ENCODE data around the gene SKI. TPM values are rescaled to one million over a fixed set of nuclear protein-coding genes. Genes with fewer than 3 reads are reported as not detected.

The SKI gene
- total RNA-seq, result 10 to 100 TPM; 22.1 to 33.8 (median 26.7) TPM

GRCh38 chr1:2228157-2228594 is at the start of gene SKI:
TSS of gene SKI (plus strand) at chr1:2228319. CDS start at chr1:2228767, 448 bp downstream.
- intact Hi-C loops (cut with DNase I; ENCODE audit: low total_unique reads), result no loop called here
- TF ChIP-seq, protein P1, sequence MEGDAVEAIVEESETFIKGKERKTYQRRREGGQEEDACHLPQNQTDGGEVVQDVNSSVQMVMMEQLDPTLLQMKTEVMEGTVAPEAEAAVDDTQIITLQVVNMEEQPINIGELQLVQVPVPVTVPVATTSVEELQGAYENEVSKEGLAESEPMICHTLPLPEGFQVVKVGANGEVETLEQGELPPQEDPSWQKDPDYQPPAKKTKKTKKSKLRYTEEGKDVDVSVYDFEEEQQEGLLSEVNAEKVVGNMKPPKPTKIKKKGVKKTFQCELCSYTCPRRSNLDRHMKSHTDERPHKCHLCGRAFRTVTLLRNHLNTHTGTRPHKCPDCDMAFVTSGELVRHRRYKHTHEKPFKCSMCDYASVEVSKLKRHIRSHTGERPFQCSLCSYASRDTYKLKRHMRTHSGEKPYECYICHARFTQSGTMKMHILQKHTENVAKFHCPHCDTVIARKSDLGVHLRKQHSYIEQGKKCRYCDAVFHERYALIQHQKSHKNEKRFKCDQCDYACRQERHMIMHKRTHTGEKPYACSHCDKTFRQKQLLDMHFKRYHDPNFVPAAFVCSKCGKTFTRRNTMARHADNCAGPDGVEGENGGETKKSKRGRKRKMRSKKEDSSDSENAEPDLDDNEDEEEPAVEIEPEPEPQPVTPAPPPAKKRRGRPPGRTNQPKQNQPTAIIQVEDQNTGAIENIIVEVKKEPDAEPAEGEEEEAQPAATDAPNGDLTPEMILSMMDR (IDR thresholded peaks at IDR 0.05), result no peak
- no peak for TF ChIP-seq POLR2A (IDR thresholded peaks at IDR 0.05)
- H3K27ac ChIP-seq, result peak within 1 kb of the TSS; percentile 98
- DNase-seq (ENCODE audit: low spot score in 2 of 2), result no peak
- no peaks in the 10 kb centered on the region for H3K36me3 ChIP-seq
- H3K9me3 ChIP-seq, result no peaks in the 10 kb centered on the region
- peaks cover 7 to 21% of the 10 kb centered on the region in 2 donors for H3K4me1 ChIP-seq
- no peaks in the 10 kb centered on the region for H3K27me3 ChIP-seq
- peak within 1 kb of the TSS; percentile 72 to 89 (median 75) for H3K4me3 ChIP-seq

DNA sequence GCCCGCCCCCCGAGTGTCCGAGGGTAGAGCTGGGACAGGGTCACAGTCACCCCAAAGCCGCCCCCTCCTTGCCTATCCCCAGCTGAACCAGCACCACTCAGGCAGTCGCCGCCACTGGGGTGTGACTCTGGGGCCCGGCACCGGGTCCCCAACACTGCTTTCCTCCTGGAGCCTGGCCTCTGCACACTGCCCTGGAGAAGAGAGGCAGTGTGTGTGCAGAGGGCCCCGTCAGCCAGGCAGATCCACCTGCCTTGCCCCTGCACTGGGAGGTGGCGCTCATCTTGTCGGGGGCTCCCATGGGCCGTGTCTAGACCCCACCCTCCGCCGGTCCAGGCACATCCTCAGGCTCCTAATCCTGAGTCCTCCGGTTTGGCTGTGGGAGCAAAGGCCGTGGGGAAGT is 49.2 kb upstream of the SKI start:
- Histone ChIP-seq H3K9me3 (no peaks in the 10 kb centered on the region), H3K4me3 (no peak overlapping the region), H3K4me1 (no peaks in the 10 kb centered on the region), H3K27me3 (no peaks in the 10 kb centered on the region), H3K36me3 (no peaks in the 10 kb centered on the region), H3K27ac (no peak overlapping the region)
- TF ChIP-seq, protein P1 (IDR thresholded peaks at IDR 0.05), result no peak
- TF ChIP-seq POLR2AphosphoS5 (IDR thresholded peaks at IDR 0.05) (no peak), POLR2A (IDR thresholded peaks at IDR 0.05) (no peak)
- no peak for DNase-seq (ENCODE audit: low spot score in 2 of 2)
- intact Hi-C loops (cut with DNase I; ENCODE audit: low total_unique reads), result no loop called here

- H3K27ac ChIP-seq, result no peak overlapping the region
- H3K36me3 ChIP-seq, result no peaks in the 10 kb centered on the region
- H3K4me1 ChIP-seq, result no peaks in the 10 kb centered on the region
- DNase-seq (ENCODE audit: low spot score in 2 of 2), result no peak
- no peaks in the 10 kb centered on the region for H3K27me3 ChIP-seq
- no peak overlapping the region for H3K4me3 ChIP-seq
- H3K9me3 ChIP-seq, result no peaks in the 10 kb centered on the region
- intact Hi-C loops (cut with DNase I; ENCODE audit: low total_unique reads), result no loop called here
- TF ChIP-seq POLR2AphosphoS5 (IDR thresholded peaks at IDR 0.05), result no peak
- TF ChIP-seq POLR2A (IDR thresholded peaks at IDR 0.05), result no peak
- TF ChIP-seq, protein P1 (IDR thresholded peaks at IDR 0.05), result no peak
Measured at GRCh38 chr1:2179283-2180013, 48.7 kb upstream of the SKI start.

DNA sequence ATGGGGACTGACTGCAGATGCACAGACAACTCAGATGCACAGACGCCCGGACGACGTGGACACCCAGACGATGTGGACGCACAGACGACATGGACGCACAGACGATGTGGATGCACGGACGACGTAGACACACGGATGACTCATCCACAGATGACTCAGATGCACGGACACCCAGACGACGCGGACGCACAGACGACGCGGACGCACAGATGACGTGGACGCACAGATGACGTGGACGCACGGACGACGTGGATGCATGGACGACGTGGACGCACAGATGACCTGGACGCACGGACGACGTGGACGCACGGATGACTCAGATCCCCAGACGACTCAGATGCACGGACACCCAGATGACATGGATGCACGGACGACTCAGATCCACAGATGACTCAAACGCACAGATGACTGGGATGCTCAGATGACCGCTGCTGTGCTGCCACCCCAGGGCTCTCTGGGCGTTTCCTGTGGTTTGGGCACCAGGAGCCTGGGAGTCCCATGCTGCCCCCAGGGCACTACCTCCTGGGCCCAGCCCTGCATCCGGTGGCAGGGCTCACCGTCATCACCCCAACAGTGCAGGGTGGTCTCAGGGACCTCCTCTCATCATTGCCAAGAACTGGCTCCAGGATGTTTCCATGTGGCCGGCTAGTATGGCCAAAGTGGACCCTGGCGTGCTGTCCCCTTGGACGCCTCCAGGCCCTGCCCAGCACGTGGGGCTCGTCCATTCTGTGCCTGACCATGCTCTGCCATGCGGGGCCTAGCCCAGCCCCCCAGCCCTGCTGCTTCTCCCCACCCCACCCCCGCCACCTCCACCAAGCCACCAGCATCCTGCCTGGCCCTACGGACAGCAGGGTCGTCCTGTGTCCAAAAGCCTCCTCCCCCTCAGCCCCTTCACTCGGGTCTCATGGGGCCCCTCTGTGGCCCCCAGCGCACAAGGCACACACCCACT is 47.5 kb upstream of the SKI start:
- intact Hi-C loops (cut with DNase I; ENCODE audit: low total_unique reads), result no loop called here
- DNase-seq (ENCODE audit: low spot score in 2 of 2), result no peak
- H3K27ac ChIP-seq, result no peak overlapping the region
- TF ChIP-seq POLR2AphosphoS5 (IDR thresholded peaks at IDR 0.05) (no peak), POLR2A (IDR thresholded peaks at IDR 0.05) (no peak)
- TF ChIP-seq, protein P1 (IDR thresholded peaks at IDR 0.05), result no peak
- H3K9me3 ChIP-seq, result no peaks in the 10 kb centered on the region
- no peaks in the 10 kb centered on the region for H3K36me3 ChIP-seq
- no peaks in the 10 kb centered on the region for H3K27me3 ChIP-seq
- H3K4me1 ChIP-seq, result no peaks in the 10 kb centered on the region
- H3K4me3 ChIP-seq, result no peak overlapping the region

DNA sequence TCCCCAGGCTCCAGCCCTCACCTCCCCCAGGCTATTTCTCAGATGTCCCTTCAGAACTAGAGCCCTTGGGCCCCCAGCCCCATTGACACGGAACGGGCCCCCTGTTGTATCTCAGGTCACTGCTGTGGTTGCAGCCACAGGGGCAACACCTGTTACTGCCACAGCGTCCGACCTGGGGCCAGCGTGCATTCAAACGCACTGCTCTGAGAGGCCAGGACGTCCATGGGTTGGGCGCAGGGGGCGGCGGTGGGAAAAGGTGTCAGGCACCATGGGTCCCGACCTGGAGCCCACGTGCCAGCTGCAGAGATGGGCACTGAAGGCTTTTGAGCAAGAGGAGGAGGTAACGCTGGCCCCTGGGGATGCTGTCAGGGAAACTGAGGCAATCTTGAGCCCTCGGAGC is 46.8 kb upstream of the SKI start:
- Histone ChIP-seq H3K27ac (no peak overlapping the region), H3K4me3 (no peak overlapping the region), H3K36me3 (no peaks in the 10 kb centered on the region), H3K4me1 (no peaks in the 10 kb centered on the region), H3K9me3 (no peaks in the 10 kb centered on the region), H3K27me3 (no peaks in the 10 kb centered on the region)
- TF ChIP-seq POLR2AphosphoS5 (IDR thresholded peaks at IDR 0.05) (no peak), POLR2A (IDR thresholded peaks at IDR 0.05) (no peak)
- TF ChIP-seq, protein P1 (IDR thresholded peaks at IDR 0.05), result no peak
- no peak for DNase-seq (ENCODE audit: low spot score in 2 of 2)
- intact Hi-C loops (cut with DNase I; ENCODE audit: low total_unique reads), result no loop called here

Data from breast epithelium (tissue), 4 donors.